Astrocyte of the cerebellum (primary cell): ENCODE results near the gene BCCIP.

Experiments used
- DNase-seq: peaks from one replicate; pipeline ENCODE4 v3.0.0-alpha.2; 2011; ENCODE audit warnings: low read depth
- H3K4me3 ChIP-seq: 2 replicates; pipeline ENCODE4 v1.5.1; 2011; ENCODE audit warnings: mild to moderate bottlenecking, low read depth, low read length, moderate library complexity
- CTCF ChIP-seq: IDR thresholded peaks from 2 replicates; pipeline ENCODE4 v1.5.1; 2012; ENCODE audit warnings: low read length, low read depth, moderate library complexity, mild to moderate bottlenecking; ENCODE audit errors: missing control alignments
- in situ Hi-C: cut with HindIII; loops from 2 replicates; pipeline ENCODE4 v1.10.0; 2017; ENCODE audit warnings: low sequenced_read_pairs

Gene BCCIP

GRCh38 chr10:125785791-125786190, 37.6 kb upstream of the BCCIP start:
- in situ Hi-C loops: no loop called here
- no peak for DNase-seq
- no peak overlapping the region for H3K4me3 ChIP-seq
- no peak for TF ChIP-seq CTCF

GRCh38 chr10:125788156-125789034, 35.0 kb upstream of the BCCIP start:
- in situ Hi-C loops: no loop called here
- TF ChIP-seq CTCF: no peak
- no peak for DNase-seq
- no peak overlapping the region for H3K4me3 ChIP-seq

GRCh38 chr10:125792342-125793300, 30.7 kb upstream of the BCCIP start:
- in situ Hi-C loops: no loop called here
- no peak for TF ChIP-seq CTCF
- DNase-seq: no peak
- no peak overlapping the region for H3K4me3 ChIP-seq

- in situ Hi-C loops: no loop called here
Observed at GRCh38 chr10:125795128-125795527, 28.2 kb upstream of the BCCIP start.

GRCh38 chr10:125795637-125796190, 27.6 kb upstream of the BCCIP start:
- in situ Hi-C loops: no loop called here
- no peak for DNase-seq
- H3K4me3 ChIP-seq: no peak overlapping the region
- TF ChIP-seq CTCF: no peak

More at GRCh38 chr10:125795128-125795527, 28.2 kb upstream of the BCCIP start:
- no peak for TF ChIP-seq CTCF
- no peak overlapping the region for H3K4me3 ChIP-seq
- no peak for DNase-seq

GRCh38 chr10:125797424-125797823, 25.9 kb upstream of the BCCIP start:
- no peak for TF ChIP-seq CTCF
- no peak for DNase-seq
- H3K4me3 ChIP-seq: no peak overlapping the region
- in situ Hi-C loops: no loop called here
